Measurements from ENCODE around the gene HIVEP3. TPM values are rescaled to one million over a fixed set of nuclear protein-coding genes. Genes with fewer than 3 reads are reported as not detected.
"Not testable (repeated sequence)": the region's sequence is repeated elsewhere in the genome, so short reads cannot be mapped to it uniquely, and the experiment has no call there.

Gene HIVEP3
- 6.5 TPM for total RNA-seq
- long read RNA-seq, partial matches to known transcripts: 0 of 17 reads
- long read RNA-seq, other reads (novel, unspliced or antisense): 11 of 17 reads

- ATAC-seq: peak; percentile 42
- DNase-seq: no peak
- intact Hi-C loops (cut with micrococcal nuclease): loop anchor here (10.0 kb wide), 1 partner anchor 54 kb away; no protein-coding TSS in a partner anchor
Observed at GRCh38 chr1:41918450-41919043, at the start of gene HIVEP3. HIVEP3 (minus strand) TSS chr1:41918922.

GRCh38 chr1:41964400-41964799 lies 45.7 kb upstream of the HIVEP3 start:
- intact Hi-C loops (cut with micrococcal nuclease): no loop called here
- ATAC-seq (no peak), DNase-seq (no peak)

DNA sequence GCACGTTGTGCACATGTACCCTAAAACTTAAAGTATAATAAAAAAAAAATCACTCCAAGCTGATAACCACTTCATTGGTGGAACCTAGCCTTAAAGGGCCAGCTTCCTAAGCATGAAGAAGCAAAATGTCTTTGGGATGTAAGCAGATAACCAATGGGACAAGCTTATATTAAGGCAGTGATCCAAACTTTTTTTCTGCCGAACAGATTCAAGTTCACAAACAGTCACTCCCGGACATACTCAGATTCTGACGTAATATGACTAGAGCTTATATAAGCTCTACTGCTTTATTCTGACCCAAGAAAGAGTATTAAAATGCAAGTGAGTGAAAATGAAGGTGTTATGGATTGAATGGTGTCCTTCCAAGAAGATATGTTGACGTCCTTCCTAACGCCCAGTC lies 44.9 kb upstream of the HIVEP3 start:
- intact Hi-C loops (cut with micrococcal nuclease): no loop called here
- DNase-seq (no peak), ATAC-seq (no peak)

- no peak for DNase-seq
- ATAC-seq: no peak
- intact Hi-C loops (cut with micrococcal nuclease): no loop called here
Observed at GRCh38 chr1:41958015-41958673, 39.4 kb upstream of the HIVEP3 start.

DNA sequence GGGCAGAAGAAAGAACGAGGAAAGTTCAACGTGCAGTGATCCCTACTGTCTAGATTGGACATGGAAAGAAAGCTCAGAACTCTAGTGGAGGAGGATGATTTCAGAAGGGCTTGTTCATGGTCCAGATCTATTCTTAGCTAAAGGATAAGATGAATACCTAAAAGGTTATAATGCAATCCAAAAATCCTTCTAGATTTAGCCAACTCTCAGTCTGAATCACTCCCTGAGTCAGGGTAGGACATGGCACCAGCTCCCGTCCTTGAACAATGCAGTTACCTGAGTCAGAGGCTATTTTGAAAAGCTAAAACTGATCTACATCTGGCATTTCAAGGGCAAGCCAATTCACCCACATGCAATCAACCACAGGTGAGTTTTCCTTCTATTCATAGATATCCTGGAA lies 38.8 kb upstream of the HIVEP3 start:
- no peak for DNase-seq
- intact Hi-C loops (cut with micrococcal nuclease): no loop called here
- peak; percentile 77 for ATAC-seq

DNA sequence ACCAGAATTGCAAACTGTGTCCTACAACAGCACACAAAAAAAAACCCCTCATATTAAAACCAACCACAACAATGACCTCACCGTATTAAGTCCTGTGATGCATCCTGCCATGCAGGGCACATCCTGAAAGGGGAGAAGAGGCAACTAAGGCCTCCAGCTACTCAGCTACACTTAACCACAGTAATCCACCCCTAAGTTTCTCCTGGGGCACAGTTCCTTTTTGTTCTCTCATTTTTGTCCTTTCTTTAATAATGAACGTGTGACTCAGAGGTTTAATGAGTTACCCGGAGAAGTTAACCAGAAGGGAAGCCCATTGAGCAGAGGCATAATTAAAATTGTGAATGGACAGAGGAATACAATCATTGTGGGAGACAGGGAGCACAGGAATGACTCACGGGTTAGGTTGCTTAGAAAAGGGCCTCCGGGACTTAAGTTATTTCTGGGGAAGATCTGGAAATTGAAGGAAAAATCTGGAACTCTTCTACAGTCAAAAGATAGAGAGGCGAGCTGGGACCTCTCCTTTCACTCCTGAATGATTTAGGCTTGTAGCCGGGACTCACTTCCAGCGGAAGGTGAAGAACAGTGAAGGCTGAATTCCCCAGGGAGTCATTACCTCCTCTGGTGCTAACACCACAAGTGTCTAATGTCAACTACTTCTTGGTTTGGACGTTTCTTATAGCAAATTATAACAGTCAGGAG lies 36.9 kb upstream of the HIVEP3 start:
- intact Hi-C loops (cut with micrococcal nuclease): no loop called here
- DNase-seq: no peak
- ATAC-seq: no peak

- DNase-seq (no peak), ATAC-seq (no peak)
- intact Hi-C loops (cut with micrococcal nuclease): no loop called here
Observed at GRCh38 chr1:41954533-41954944, 35.8 kb upstream of the HIVEP3 start.

DNA sequence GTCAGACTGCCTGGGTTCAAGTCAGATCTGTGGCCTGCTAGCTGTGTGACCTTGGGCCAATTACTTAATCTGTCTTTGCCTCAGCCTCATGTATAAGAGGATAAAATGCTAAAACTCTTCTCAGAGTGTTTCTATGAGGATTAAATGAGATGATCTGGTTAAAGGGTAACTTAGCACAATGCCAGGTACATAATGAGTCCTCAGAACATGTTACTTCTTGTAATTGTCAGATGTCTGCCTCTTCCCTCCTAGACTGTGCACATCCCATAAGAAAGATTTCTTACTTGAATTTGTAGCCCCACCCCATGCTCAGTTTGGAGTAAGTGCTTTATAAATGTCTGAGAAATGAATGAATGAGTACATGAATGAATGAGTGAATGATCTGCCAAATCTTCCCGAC lies 34.6 kb upstream of the HIVEP3 start:
- no peak for ATAC-seq
- DNase-seq: no peak
- intact Hi-C loops (cut with micrococcal nuclease): no loop called here

DNA sequence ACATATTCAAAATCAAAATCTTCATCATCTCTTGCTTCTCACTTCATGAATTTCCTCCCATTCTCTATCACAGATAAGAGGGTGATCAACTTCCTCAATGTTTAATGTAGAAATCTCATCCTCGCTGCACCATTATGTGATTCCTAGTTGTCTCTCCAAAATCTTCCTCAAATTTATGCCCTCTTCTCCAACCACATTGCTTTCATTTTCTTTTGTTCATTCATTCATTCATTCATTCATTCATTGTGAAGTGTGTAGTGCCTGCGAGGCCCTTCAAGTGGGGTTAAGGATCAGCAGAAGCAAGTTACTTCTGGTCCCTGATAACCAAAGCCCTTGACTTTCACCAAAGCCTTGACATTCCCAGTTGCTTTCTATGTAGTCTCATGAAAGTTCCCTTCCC lies 33.5 kb upstream of the HIVEP3 start:
- ATAC-seq (no peak), DNase-seq (no peak)
- intact Hi-C loops (cut with micrococcal nuclease): no loop called here

GRCh38 chr1:41951492-41951891 lies 32.8 kb upstream of the HIVEP3 start:
- intact Hi-C loops (cut with micrococcal nuclease); DNase-seq; ATAC-seq: not testable (repeated sequence)

DNA sequence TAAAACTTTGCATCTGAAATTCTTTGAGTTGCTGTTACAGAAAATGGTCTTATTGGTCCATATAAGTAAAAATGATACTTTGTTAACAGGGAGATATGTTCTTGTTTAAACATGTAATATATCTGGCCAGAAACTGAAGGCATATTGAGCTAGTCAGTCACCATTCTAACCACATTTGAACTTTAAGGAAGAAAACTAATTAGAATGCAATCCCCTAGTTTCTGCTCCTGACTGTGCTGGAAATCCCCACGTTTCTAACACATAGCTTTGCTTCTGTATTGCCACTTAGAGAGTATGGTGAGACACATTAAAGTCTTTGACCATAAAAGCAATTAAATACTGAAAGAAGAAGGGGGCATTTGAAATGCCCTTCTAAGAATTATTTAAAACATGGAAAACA lies 32.1 kb upstream of the HIVEP3 start:
- intact Hi-C loops (cut with micrococcal nuclease): no loop called here
- no peak for ATAC-seq

GRCh38 chr1:41945946-41946345 lies 27.2 kb upstream of the HIVEP3 start:
- intact Hi-C loops (cut with micrococcal nuclease); DNase-seq; ATAC-seq: not testable (repeated sequence)

More for the DNA sequence above, 32.1 kb upstream of the HIVEP3 start:
- DNase-seq: no peak

DNA sequence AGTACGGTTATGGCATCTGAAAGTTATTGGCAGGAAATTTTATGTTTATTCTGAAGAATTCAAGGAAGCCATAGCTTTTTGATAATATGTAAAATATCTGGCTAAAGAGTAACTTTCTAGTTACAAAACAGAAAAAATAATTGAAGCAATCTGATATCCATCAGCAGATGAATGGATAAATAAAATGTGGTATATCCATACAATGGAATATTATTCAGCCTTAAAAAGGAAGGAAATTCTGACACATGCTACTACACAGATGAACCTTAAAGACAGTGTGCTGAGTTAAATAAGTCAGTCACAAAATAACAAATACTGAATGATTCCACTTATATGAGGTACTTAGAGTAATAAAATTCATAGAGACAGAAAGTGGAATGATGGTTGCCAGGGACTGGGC lies 25.0 kb upstream of the HIVEP3 start:
- ATAC-seq (no peak), DNase-seq (no peak)
- intact Hi-C loops (cut with micrococcal nuclease): no loop called here

DNA sequence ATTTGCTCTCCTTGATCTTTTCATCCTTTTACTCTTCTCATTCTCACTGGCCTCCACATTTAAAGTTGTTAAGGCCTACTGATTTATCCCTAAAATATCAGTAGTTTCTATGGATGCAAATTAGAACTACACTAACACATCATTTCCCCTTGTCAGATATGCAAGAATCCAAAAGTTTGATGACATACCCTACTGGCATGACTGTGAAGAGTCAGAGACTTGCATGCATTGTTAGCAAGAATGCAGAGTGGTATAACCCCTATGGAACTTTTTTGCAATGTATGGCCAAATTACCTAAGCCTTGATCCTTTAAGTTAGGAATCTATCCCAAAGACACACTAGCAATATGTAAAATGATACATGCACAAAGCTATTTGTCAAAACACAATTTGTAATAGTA lies 23.6 kb upstream of the HIVEP3 start:
- ATAC-seq (no peak), DNase-seq (no peak)
- intact Hi-C loops (cut with micrococcal nuclease): no loop called here

DNA sequence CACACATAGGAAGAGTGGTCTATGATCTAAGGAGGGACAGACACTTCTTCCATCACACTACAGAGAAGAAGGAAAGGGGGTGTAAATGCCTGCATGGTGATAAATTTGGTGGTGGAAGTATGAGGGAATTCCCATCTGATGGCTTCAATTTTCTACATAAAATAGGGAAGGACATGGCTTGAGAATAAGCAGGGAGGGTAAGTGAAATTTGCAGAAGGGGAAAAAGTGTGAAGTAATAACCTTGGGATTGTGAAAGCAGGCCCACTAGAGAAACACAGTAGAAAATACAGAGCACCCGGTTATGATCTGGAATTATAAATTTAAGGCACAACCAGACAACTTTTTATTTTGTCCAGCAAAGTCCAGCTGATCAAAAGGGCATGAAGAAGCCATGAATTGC lies 22.7 kb upstream of the HIVEP3 start:
- intact Hi-C loops (cut with micrococcal nuclease): no loop called here
- DNase-seq: no peak
- ATAC-seq: no peak

DNA sequence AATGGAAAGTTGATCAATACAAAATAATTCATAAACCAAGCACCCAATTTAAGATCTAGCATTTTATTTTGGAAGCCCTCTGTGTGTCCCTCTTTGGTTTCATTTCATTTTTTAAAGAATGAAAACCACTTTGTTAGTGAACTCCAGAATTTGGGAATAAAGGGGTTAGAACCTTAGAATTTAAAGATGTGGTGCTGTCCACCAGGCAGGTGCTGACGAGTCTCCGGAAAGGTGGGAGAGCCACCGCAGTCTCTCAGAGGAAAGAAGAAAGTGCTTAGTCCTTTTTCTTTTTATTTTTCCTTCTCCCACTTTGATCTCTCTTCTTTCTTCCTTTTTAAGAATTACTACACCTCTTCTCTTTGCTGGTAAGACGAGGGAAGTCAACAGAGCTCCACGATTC lies 20.5 kb upstream of the HIVEP3 start:
- ATAC-seq (no peak), DNase-seq (no peak)
- intact Hi-C loops (cut with micrococcal nuclease): no loop called here

DNA sequence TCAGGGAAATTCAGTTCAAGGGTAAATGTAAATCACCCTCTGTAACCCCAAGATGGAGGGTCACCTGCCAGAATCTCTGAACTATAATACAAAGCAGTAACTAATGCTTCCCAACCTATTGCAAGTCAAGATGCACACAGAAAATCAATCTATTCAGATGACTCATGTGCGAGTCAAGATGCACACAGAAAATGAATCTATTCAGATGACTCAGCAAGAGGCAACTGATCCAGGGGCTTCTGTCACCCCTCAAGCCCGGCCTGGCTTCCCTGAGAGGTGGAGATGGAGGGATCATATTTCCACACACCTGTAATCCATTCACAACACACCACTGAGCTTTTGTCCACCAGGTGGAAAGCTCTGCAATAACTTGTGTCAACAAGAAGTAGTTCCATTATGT lies 17.4 kb upstream of the HIVEP3 start:
- DNase-seq (no peak), ATAC-seq (no peak)
- intact Hi-C loops (cut with micrococcal nuclease): no loop called here

- intact Hi-C loops (cut with micrococcal nuclease): no loop called here
- DNase-seq (no peak), ATAC-seq (no peak)
Observed at GRCh38 chr1:41935226-41935625, 16.5 kb upstream of the HIVEP3 start.

- intact Hi-C loops (cut with micrococcal nuclease): no loop called here
- DNase-seq: no peak
Observed at GRCh38 chr1:41933106-41933505, 14.4 kb upstream of the HIVEP3 start.

DNA sequence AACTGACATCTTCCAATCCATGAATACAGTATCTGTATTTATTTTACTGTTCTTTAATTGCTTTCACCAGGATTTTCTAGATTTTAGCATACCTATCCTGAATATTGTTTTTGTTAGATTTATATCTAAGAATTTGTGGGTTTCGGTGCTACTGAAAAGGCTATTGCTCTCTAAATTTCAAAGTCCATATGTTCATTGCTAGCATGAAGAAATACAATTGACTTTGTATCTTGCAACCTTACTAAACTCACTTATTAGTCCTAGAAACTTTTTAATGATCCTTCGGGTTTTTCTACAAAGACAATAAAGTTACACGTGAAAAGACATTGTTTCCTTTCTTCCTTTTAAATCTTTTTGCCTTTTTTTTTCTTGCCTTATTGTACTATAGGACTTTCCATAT lies 12.9 kb upstream of the HIVEP3 start:
- intact Hi-C loops (cut with micrococcal nuclease): no loop called here
- DNase-seq (no peak), ATAC-seq (no peak)

More at GRCh38 chr1:41933106-41933505, 14.4 kb upstream of the HIVEP3 start:
- no peak for ATAC-seq
